GM19193 (cell line): Measurements from ENCODE around the gene C11orf68.

Experiments used
- POLR2A ChIP-seq: IDR thresholded peaks from 4 replicates; pipeline ENCODE4 v1.6.1; 2011; ENCODE audit not compliant: insufficient read depth, insufficient read length; ENCODE audit errors: extremely low read depth

C11orf68 gene

GRCh38 chr11:65945941-65946558 lies 27.2 kb upstream of the C11orf68 start:
- TF ChIP-seq POLR2A, result no peak

GRCh38 chr11:65945430-65945911 lies 26.6 kb upstream of the C11orf68 start, which contains the start of gene TSGA10IP:
TSGA10IP (plus strand) TSS chr11:65945480; CDS start chr11:65945676, 196 bp downstream.
- no peak for TF ChIP-seq POLR2A

- no peak for TF ChIP-seq POLR2A
Measured at GRCh38 chr11:65944767-65945166, 25.9 kb upstream of the C11orf68 start.

- TF ChIP-seq POLR2A, result no peak
Measured at GRCh38 chr11:65944191-65944590, 25.3 kb upstream of the C11orf68 start.

- TF ChIP-seq POLR2A, result no peak
Measured at GRCh38 chr11:65942531-65942930, 23.7 kb upstream of the C11orf68 start.

- TF ChIP-seq POLR2A, result no peak
Measured at GRCh38 chr11:65941720-65942310, 23.0 kb upstream of the C11orf68 start.

GRCh38 chr11:65937766-65938165 lies 18.9 kb upstream of the C11orf68 start:
- TF ChIP-seq POLR2A, result no peak

- TF ChIP-seq POLR2A, result no peak
Measured at GRCh38 chr11:65934014-65934413, 15.2 kb upstream of the C11orf68 start.

GRCh38 chr11:65932558-65932919 lies 13.7 kb upstream of the C11orf68 start:
- TF ChIP-seq POLR2A, result no peak

- no peak for TF ChIP-seq POLR2A
Measured at GRCh38 chr11:65931773-65932557, 13.1 kb upstream of the C11orf68 start.

- no peak for TF ChIP-seq POLR2A
Measured at GRCh38 chr11:65928667-65929066, 9.8 kb upstream of the C11orf68 start.

GRCh38 chr11:65927904-65928397 lies 9.1 kb upstream of the C11orf68 start:
- TF ChIP-seq POLR2A, result peak; percentile 64

GRCh38 chr11:65925397-65925796 lies 6.5 kb upstream of the C11orf68 start:
- TF ChIP-seq POLR2A, result no peak

- no peak for TF ChIP-seq POLR2A
Measured at GRCh38 chr11:65922565-65922964, 3.7 kb upstream of the C11orf68 start.

GRCh38 chr11:65921876-65922275 lies 3.0 kb upstream of the C11orf68 start:
- no peak for TF ChIP-seq POLR2A
